ENCODE data around the gene TVP23C. TPM values are rescaled to one million over a fixed set of nuclear protein-coding genes. Genes with fewer than 3 reads are reported as not detected.

TVP23C gene
- total RNA-seq, 1 experiment from 2014 or later = 6.7 TPM

- CTCF ChIA-PET = no interaction called here
- in situ Hi-C loops (cut with HindIII; ENCODE audit: low pct_unique_long_range_greater_than_20kb, low sequenced_read_pairs) = no loop called here
- BruUV-seq (replicated peaks) = no TSS peak
Measured at GRCh38 chr17:15483431-15483830, 79.9 kb downstream of the TVP23C start.

GRCh38 chr17:15482476-15482875 lies 80.8 kb downstream of the TVP23C start:
- intact Hi-C loops (cut with micrococcal nuclease; ENCODE audit: unreplicated experiment) (no loop called here), in situ Hi-C loops (cut with HindIII; ENCODE audit: low pct_unique_long_range_greater_than_20kb, low sequenced_read_pairs) (no loop called here)
- no peak for DNase-seq (ENCODE audit: low read depth, low spot score)
- no peak for TF ChIP-seq SIN3A (IDR thresholded peaks at IDR 0.05; ENCODE audit: borderline replicate concordance, insufficient read depth, low read depth, low read length)
- no peak for TF ChIP-seq CTCF (IDR thresholded peaks at IDR 0.05)
- no peak for TF ChIP-seq POLR2AphosphoS5 (IDR thresholded peaks at IDR 0.05; ENCODE audit: low read depth, low read length)
- TF ChIP-seq TCF7L2 (IDR thresholded peaks at IDR 0.05; ENCODE audit: low read depth, low read length) = no peak
- TF ChIP-seq REST (IDR thresholded peaks at IDR 0.05; ENCODE audit: insufficient read depth in 1 of 2, low read depth in 2 of 2, low read length in 1 of 2) = no peak
- H3K9me3 ChIP-seq (ENCODE audit: control insufficient read depth, insufficient read depth, low read depth, low read length) = no peaks in the 10 kb centered on the region
- no TSS peak for BruUV-seq (replicated peaks)
- ChIA-PET POLR2A (no interaction called here), CTCF (no interaction called here)
- no peaks in the 10 kb centered on the region for H3K4me1 ChIP-seq (ENCODE audit: control insufficient read depth, insufficient read depth, low read length)
- no peak overlapping the region for H3K4me3 ChIP-seq (ENCODE audit: low read depth in 2 of 2, low read length in 2 of 2)
- ATAC-seq = no peak
- no peaks in the 10 kb centered on the region for H3K36me3 ChIP-seq (ENCODE audit: control insufficient read depth, insufficient read depth, low read length)
- no peaks in the 10 kb centered on the region for H3K27me3 ChIP-seq (ENCODE audit: control insufficient read depth, insufficient read depth, low read length)
- no peak overlapping the region for H3K27ac ChIP-seq (ENCODE audit: low read length)

More at GRCh38 chr17:15483431-15483830, 79.9 kb downstream of the TVP23C start:
- POLR2A ChIA-PET = no interaction called here
- Histone ChIP-seq H3K9me3 (ENCODE audit: control insufficient read depth, insufficient read depth, low read depth, low read length) (no peaks in the 10 kb centered on the region), H3K27ac (ENCODE audit: low read length) (no peak overlapping the region), H3K4me3 (ENCODE audit: low read depth in 2 of 2, low read length in 2 of 2) (no peak overlapping the region), H3K4me1 (ENCODE audit: control insufficient read depth, insufficient read depth, low read length) (no peaks in the 10 kb centered on the region), H3K36me3 (ENCODE audit: control insufficient read depth, insufficient read depth, low read length) (no peaks in the 10 kb centered on the region), H3K27me3 (ENCODE audit: control insufficient read depth, insufficient read depth, low read length) (no peaks in the 10 kb centered on the region)
- DNase-seq (ENCODE audit: low read depth, low spot score) (no peak), ATAC-seq (no peak)
- intact Hi-C loops (cut with micrococcal nuclease; ENCODE audit: unreplicated experiment) = no loop called here
- TF ChIP-seq POLR2AphosphoS5 (IDR thresholded peaks at IDR 0.05; ENCODE audit: low read depth, low read length) (no peak), SIN3A (IDR thresholded peaks at IDR 0.05; ENCODE audit: borderline replicate concordance, insufficient read depth, low read depth, low read length) (no peak), CTCF (IDR thresholded peaks at IDR 0.05) (no peak), TCF7L2 (IDR thresholded peaks at IDR 0.05; ENCODE audit: low read depth, low read length) (no peak), REST (IDR thresholded peaks at IDR 0.05; ENCODE audit: insufficient read depth in 1 of 2, low read depth in 2 of 2, low read length in 1 of 2) (no peak)
